Calu3 (cell line): ENCODE data around the gene ABCD3. TPM values are rescaled to one million over a fixed set of nuclear protein-coding genes. Genes with fewer than 3 reads are reported as not detected.

Experiments
- BruUV-seq: library from RNA; stranded (reverse); fragments of 400-500 nt; replicated peaks from 2 replicates; lab custom pipeline; 2021; lab: Mats Ljungman, UMichigan
- CTCF ChIA-PET: fragments of 300-600 bp; sonication (Branson Sonifier 250); formaldehyde crosslinking; loops from one replicate; lab custom pipeline; 2022; ENCODE audit warnings: antibody characterized with exemption; lab: Charles Lee
- DNase-seq: peaks from one replicate; pipeline ENCODE4 v3.0.0; 2022
- H3K27ac Mint-ChIP-seq: one replicate; pipeline ENCODE4 v1.8.0; 2022; ENCODE audit warnings: mixed read lengths; ENCODE audit not compliant: unreplicated experiment
- H3K27me3 Mint-ChIP-seq: one replicate; pipeline ENCODE4 v1.8.0; 2022; ENCODE audit warnings: mixed read lengths; ENCODE audit not compliant: unreplicated experiment
- H3K36me3 Mint-ChIP-seq: one replicate; pipeline ENCODE4 v1.8.0; 2022; ENCODE audit warnings: mild to moderate bottlenecking, moderate library complexity, mixed read lengths; ENCODE audit not compliant: insufficient read depth, unreplicated experiment
- H3K4me1 Mint-ChIP-seq: one replicate; pipeline ENCODE4 v1.8.0; 2022; ENCODE audit warnings: mild to moderate bottlenecking, low read depth, mixed read lengths; ENCODE audit not compliant: unreplicated experiment
- H3K4me3 Mint-ChIP-seq: one replicate; pipeline ENCODE4 v1.8.0; 2022; ENCODE audit warnings: mild to moderate bottlenecking, low read depth, moderate library complexity, mixed read lengths; ENCODE audit not compliant: unreplicated experiment
- H3K9me3 Mint-ChIP-seq: one replicate; pipeline ENCODE4 v1.8.0; 2022; ENCODE audit warnings: low read depth, mixed read lengths; ENCODE audit not compliant: unreplicated experiment
- CTCF ChIP-seq: fragments of 200-600 bp; IDR thresholded peaks from one replicate; pipeline ENCODE4 v1.8.0; 2022; ENCODE audit warnings: antibody characterized with exemption; ENCODE audit not compliant: unreplicated experiment
- intact Hi-C: fragments of 100-400 bp; cut with micrococcal nuclease; formaldehyde crosslinking; loops from one replicate; pipeline ENCODE4 v1.10.0; 2022; ENCODE audit not compliant: unreplicated experiment
- total RNA-seq: library from RNA; stranded (reverse); gene quantifications from 2 replicates; pipeline ENCODE4 v1.2.3, GENCODE V29; 2022

The ABCD3 gene
- total RNA-seq, 1 experiment from 2014 or later, result 59.3 TPM

DNA sequence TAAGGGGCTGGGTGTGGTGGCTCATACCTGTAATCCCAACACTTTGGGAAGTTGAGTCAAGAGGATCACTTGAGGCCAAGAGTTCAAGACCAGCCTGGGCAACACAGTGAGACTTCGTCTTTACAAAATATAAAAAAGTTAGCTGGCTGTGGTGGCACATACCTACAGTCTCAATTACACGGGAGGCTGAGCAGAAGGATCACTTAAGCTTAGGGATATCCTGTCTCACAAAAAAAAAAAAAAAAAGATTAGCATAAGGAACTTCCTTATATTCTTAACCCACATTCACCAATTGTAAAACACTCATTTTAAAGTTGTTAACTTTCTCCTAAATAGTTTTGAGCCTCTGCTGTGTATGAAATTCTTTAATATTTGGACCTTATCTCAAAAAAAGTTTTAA lies 53.1 kb downstream of the ABCD3 start:
- peaks cover 2% of the 10 kb centered on the region for H3K36me3 Mint-ChIP-seq
- BruUV-seq, result no TSS peak
- no peaks in the 10 kb centered on the region for H3K27me3 Mint-ChIP-seq
- CTCF ChIA-PET, result interaction anchor here (0.6 kb wide), 1 partner anchor 377 kb away, joined by 6 read pairs; no protein-coding TSS in a partner anchor
- DNase-seq, result no peak
- no peak overlapping the region for H3K27ac Mint-ChIP-seq
- no peak overlapping the region for H3K4me3 Mint-ChIP-seq
- intact Hi-C loops, result no loop called here
- H3K9me3 Mint-ChIP-seq, result no peaks in the 10 kb centered on the region
- no peak for TF ChIP-seq CTCF
- peaks cover 6% of the 10 kb centered on the region for H3K4me1 Mint-ChIP-seq

DNA sequence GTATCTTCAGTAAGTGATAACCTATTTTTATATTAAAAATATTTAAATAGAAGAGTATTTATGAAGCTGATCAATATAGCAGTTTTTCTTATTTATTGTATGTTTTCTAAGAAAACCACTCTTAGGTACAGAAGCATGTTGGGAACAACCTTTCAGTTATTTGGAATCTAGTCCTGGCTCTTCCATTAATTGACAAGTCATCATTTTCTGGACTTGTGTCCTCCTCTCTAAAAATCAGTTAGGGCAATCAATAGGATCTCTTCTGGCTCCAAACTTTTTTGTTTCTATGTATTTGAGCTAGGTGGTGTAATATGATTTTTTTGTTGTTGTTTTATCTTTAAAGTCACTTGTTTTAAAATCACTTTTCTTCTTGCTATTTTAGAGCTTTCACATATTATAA lies 57.0 kb downstream of the ABCD3 start:
- no peak overlapping the region for H3K4me3 Mint-ChIP-seq
- no peak for TF ChIP-seq CTCF
- no peaks in the 10 kb centered on the region for H3K27me3 Mint-ChIP-seq
- intact Hi-C loops, result no loop called here
- no peak overlapping the region for H3K27ac Mint-ChIP-seq
- CTCF ChIA-PET, result no interaction called here
- H3K36me3 Mint-ChIP-seq, result peaks cover 4% of the 10 kb centered on the region
- H3K4me1 Mint-ChIP-seq, result peaks cover 7% of the 10 kb centered on the region
- no peak for DNase-seq
- H3K9me3 Mint-ChIP-seq, result no peaks in the 10 kb centered on the region
- no TSS peak for BruUV-seq

DNA sequence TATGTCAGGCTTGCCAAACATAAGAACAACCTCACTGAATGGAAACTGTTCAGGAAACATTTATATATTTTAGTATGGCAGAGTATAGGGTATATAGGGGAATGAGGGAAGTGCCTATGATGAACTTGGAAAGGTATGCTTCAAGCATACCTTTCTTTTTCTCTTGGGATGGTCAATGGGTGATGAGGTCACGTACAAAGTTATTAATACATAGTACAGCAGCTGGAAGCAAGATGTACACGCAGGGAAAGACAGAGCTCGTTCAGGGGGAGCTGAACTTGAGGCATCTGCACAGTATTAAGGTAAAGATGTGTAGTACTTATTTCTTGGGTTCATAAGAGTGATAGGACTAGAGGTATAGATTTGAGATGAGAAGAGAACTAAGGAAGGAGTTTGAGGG lies 61.5 kb downstream of the ABCD3 start:
- no TSS peak for BruUV-seq
- Mint-ChIP-seq H3K4me1 (peaks cover 15% of the 10 kb centered on the region), H3K27me3 (no peaks in the 10 kb centered on the region), H3K27ac (no peak overlapping the region), H3K36me3 (peaks cover 16% of the 10 kb centered on the region), H3K4me3 (no peak overlapping the region), H3K9me3 (no peaks in the 10 kb centered on the region)
- no peak for DNase-seq
- CTCF ChIA-PET, result no interaction called here
- TF ChIP-seq CTCF, result no peak
- intact Hi-C loops, result no loop called here

DNA sequence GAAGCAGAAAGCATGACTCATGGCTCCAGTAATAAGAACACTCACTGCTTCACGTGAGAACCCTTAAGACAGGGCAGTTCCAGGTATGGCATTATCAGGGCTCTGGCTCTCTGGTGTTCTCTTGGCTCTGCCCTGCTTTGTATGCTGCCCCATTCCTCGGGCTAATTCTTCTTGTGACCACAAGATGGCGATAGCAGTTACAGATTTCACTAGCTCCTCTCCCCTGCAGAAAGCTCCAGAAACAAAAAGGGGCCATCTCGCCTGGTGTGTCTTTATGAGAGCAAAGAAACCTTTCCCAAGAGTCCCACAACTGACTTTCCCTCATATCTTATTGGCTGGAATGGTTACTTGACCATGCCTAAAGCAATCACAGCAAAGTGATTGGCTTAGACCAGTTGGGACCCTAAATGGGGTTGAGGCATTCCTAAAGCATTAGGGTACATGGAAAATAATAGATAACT lies 63.3 kb downstream of the ABCD3 start:
- Mint-ChIP-seq H3K4me3 (no peak overlapping the region), H3K4me1 (peaks cover 15% of the 10 kb centered on the region), H3K9me3 (no peaks in the 10 kb centered on the region), H3K36me3 (peaks cover 12% of the 10 kb centered on the region), H3K27ac (no peak overlapping the region), H3K27me3 (no peaks in the 10 kb centered on the region)
- no TSS peak for BruUV-seq
- CTCF ChIA-PET, result interaction anchor here (0.6 to 1.6 kb wide), 5 partner anchors 13 to 437 kb away, joined by 3 to 5 read pairs (median 3); no protein-coding TSS in a partner anchor
- peak; percentile 61 for DNase-seq
- intact Hi-C loops, result loop anchor here (1.0 kb wide), 1 partner anchor 325 kb away; no protein-coding TSS in a partner anchor
- peak; percentile 69 for TF ChIP-seq CTCF
